H1 (cell line): ENCODE measurements around the gene ICAM2. TPM values are rescaled to one million over a fixed set of nuclear protein-coding genes. Genes with fewer than 3 reads are reported as not detected.

Experiments
- CTCF ChIA-PET: fragments of 300-600 bp; sonication (Branson Sonifier 250); formaldehyde crosslinking; loops from one replicate; lab custom pipeline; 2021; ENCODE audit not compliant: partially characterized antibody; lab: Charles Lee
- POLR2A ChIA-PET: fragments of 300-600 bp; sonication (Branson Sonifier 250); formaldehyde crosslinking; loops from one replicate; lab custom pipeline; 2021; ENCODE audit warnings: inconsistent platforms; ENCODE audit not compliant: partially characterized antibody; lab: Charles Lee
- DNase-seq, 2 experiments: peaks; one replicate each; pipeline versions ENCODE4 v3.0.0 to v3.0.0-alpha.2; 2010 to 2022; ENCODE audit warnings: low spot score in 2 of 2, low read depth in 1 of 2, mixed read lengths in 1 of 2
- FAIRE-seq: peaks from 2 replicates; lab custom pipeline; 2011; peaks lifted over from hg19 to GRCh38; lab: Jason Lieb, UNC
- H2AFZ ChIP-seq: 2 replicates; pipeline ENCODE4 v1.8.1; 2012; ENCODE audit warnings: low read length, inconsistent platforms
- H2AK5ac ChIP-seq: 2 replicates; pipeline ENCODE4 v1.6.1; 2013; ENCODE audit warnings: low read depth, low read length
- H2BK120ac ChIP-seq: replicated peaks from 2 replicates; pipeline ENCODE3; 2013; ENCODE audit warnings: low read depth, low read length, inconsistent platforms
- H2BK12ac ChIP-seq: 2 replicates; pipeline ENCODE4 v1.6.1; 2013; ENCODE audit warnings: low read depth, low read length
- H2BK15ac ChIP-seq: 2 replicates; pipeline ENCODE4 v1.6.1; 2013; ENCODE audit warnings: low read length
- H2BK20ac ChIP-seq: 2 replicates; pipeline ENCODE4 v1.6.1; 2013; ENCODE audit warnings: low read length
- H2BK5ac ChIP-seq: 2 replicates; pipeline ENCODE4 v1.6.1; 2013; ENCODE audit warnings: low read depth, low read length
- H3K14ac ChIP-seq: 2 replicates; pipeline ENCODE4 v1.6.1; 2013; ENCODE audit warnings: inconsistent platforms; ENCODE audit not compliant: insufficient read length
- H3K18ac ChIP-seq: 2 replicates; pipeline ENCODE4 v1.6.1; 2013; ENCODE audit warnings: low read length; ENCODE audit errors: extremely low read depth
- H3K23ac ChIP-seq: 2 replicates; pipeline ENCODE4 v1.6.1; 2013; ENCODE audit warnings: inconsistent platforms; ENCODE audit not compliant: insufficient read length
- H3K23me2 ChIP-seq: 2 replicates; pipeline ENCODE4 v1.6.1; 2013; ENCODE audit warnings: low read depth, low read length
- H3K27ac ChIP-seq: 2 replicates; pipeline ENCODE4 v1.6.1; 2011; ENCODE audit warnings: low read depth, low read length, inconsistent platforms
- H3K27me3 ChIP-seq, 4 experiments: replicated peaks in 1 of 4; 1 replicate in 1 of 4; 2 replicates in 3 of 4; pipeline versions ENCODE4 v1.6.1 to v1.8.1; 2011 to 2013; ENCODE audit warnings: low read length in 3 of 4, mild to moderate bottlenecking in 3 of 4, inconsistent platforms in 2 of 4, mixed read lengths in 2 of 4, moderate library complexity in 1 of 4; ENCODE audit not compliant: control insufficient read depth in 3 of 4, insufficient read depth in 3 of 4; ENCODE audit errors: extremely low read depth in 1 of 4
- H3K36me3 ChIP-seq, 4 experiments: 2 replicates each; pipeline versions ENCODE4 v1.6.1 to v1.8.1; 2011 to 2013; ENCODE audit warnings: mild to moderate bottlenecking in 4 of 4, low read length in 3 of 4, moderate library complexity in 2 of 4, control low read depth in 1 of 4, inconsistent platforms in 1 of 4; ENCODE audit not compliant: insufficient read depth in 4 of 4, control insufficient read depth in 2 of 4
- H3K4ac ChIP-seq: replicated peaks from 2 replicates; pipeline ENCODE3; 2013; ENCODE audit warnings: low read length, low read depth, mixed read lengths, inconsistent platforms; ENCODE audit not compliant: insufficient read length
- H3K4me1 ChIP-seq, 4 experiments: replicated peaks in 1 of 4; 1 replicate in 1 of 4; 2 replicates in 3 of 4; pipeline versions ENCODE4 v1.6.1 to v1.8.1; 2011 to 2013; ENCODE audit warnings: low read length in 3 of 4, inconsistent platforms in 2 of 4, mixed read lengths in 1 of 4; ENCODE audit not compliant: insufficient read depth in 4 of 4, control insufficient read depth in 3 of 4
- H3K4me2 ChIP-seq, 2 experiments: 2 replicates each; pipeline versions ENCODE4 v1.6.1 to v1.8.1; 2011 to 2013; ENCODE audit warnings: low read depth in 2 of 2, low read length in 2 of 2, control low read depth in 1 of 2, inconsistent platforms in 1 of 2, mild to moderate bottlenecking in 1 of 2; ENCODE audit not compliant: insufficient read depth in 1 of 2
- H3K4me3 ChIP-seq, 4 experiments: fragments of 200-600, 300-600 bp in 1 of 4; sonication (generic), shearing (Covaris generic), sonication (Bioruptor Twin) in 1 of 4; 2 replicates each; pipeline versions ENCODE4 v1.5.1 to v1.8.1; 2011 to 2016; ENCODE audit warnings: low read length in 4 of 4, low read depth in 3 of 4, control low read depth in 2 of 4, inconsistent platforms in 2 of 4, mild to moderate bottlenecking in 2 of 4, mixed read lengths in 1 of 4, moderate library complexity in 1 of 4; ENCODE audit not compliant: insufficient read depth in 2 of 4; ENCODE audit errors: extremely low read depth in 1 of 4
- H3K56ac ChIP-seq: replicated peaks from 2 replicates; pipeline ENCODE3; 2013; ENCODE audit warnings: low read depth, mild to moderate bottlenecking, mixed read lengths, low read length, inconsistent platforms; ENCODE audit not compliant: insufficient read length
- H3K79me1 ChIP-seq: 2 replicates; pipeline ENCODE4 v1.6.1; 2013; ENCODE audit warnings: low read depth, low read length, control low read depth
- H3K79me2 ChIP-seq, 2 experiments: 2 replicates each; pipeline versions ENCODE4 v1.6.1 to v1.8.1; 2012 to 2013; ENCODE audit warnings: low read length in 2 of 2, mild to moderate bottlenecking in 2 of 2, inconsistent platforms in 1 of 2; ENCODE audit not compliant: insufficient read depth in 2 of 2, control insufficient read depth in 1 of 2
- H3K9ac ChIP-seq, 4 experiments: replicated peaks in 1 of 4; 1 replicate in 1 of 4; 2 replicates in 3 of 4; pipeline versions ENCODE4 v1.6.1 to v1.8.1; 2011 to 2013; ENCODE audit warnings: low read depth in 3 of 4, low read length in 3 of 4, control low read depth in 2 of 4, mild to moderate bottlenecking in 2 of 4, moderate library complexity in 2 of 4, inconsistent platforms in 1 of 4; ENCODE audit errors: extremely low read depth in 1 of 4
- H3K9me3 ChIP-seq, 2 experiments: 2 replicates each; pipeline versions ENCODE4 v1.6.1 to v1.8.1; 2012 to 2013; ENCODE audit warnings: mild to moderate bottlenecking in 2 of 2, moderate library complexity in 2 of 2, control low read depth in 1 of 2, inconsistent platforms in 1 of 2, low read depth in 1 of 2, low read length in 1 of 2, mixed read lengths in 1 of 2; ENCODE audit not compliant: insufficient read depth in 2 of 2
- H4K20me1 ChIP-seq, 2 experiments: replicated peaks in 1 of 2; 2 replicates each; pipeline versions ENCODE3 to v1.8.1; 2011 to 2013; ENCODE audit warnings: inconsistent platforms in 2 of 2, low read length in 2 of 2, mild to moderate bottlenecking in 1 of 2; ENCODE audit not compliant: insufficient read depth in 2 of 2, control insufficient read depth in 1 of 2
- H4K5ac ChIP-seq: 2 replicates; pipeline ENCODE4 v1.6.1; 2013; ENCODE audit warnings: low read length, low read depth, mixed read lengths, inconsistent platforms; ENCODE audit not compliant: insufficient read length
- H4K8ac ChIP-seq: 2 replicates; pipeline ENCODE4 v1.8.0; 2013; ENCODE audit warnings: mild to moderate bottlenecking, moderate library complexity, low read length, inconsistent platforms; ENCODE audit not compliant: insufficient read depth; ENCODE audit errors: extremely low read depth
- H4K91ac ChIP-seq: replicated peaks from 2 replicates; pipeline ENCODE3; 2013; ENCODE audit warnings: low read length, mixed read lengths, inconsistent platforms; ENCODE audit not compliant: insufficient read length
- CBX8 ChIP-seq: fragments of 300-800, 300-1000 bp; sonication (generic); IDR thresholded peaks from 2 replicates; pipeline ENCODE4 v1.7.1; 2016; ENCODE audit warnings: low read depth, low read length, borderline replicate concordance
- GTF2F1 ChIP-seq: IDR thresholded peaks from 2 replicates; pipeline ENCODE4 v1.6.1; 2012; ENCODE audit warnings: low read depth, low read length, improper control_type of control experiment, borderline replicate concordance
- YY1 ChIP-seq: IDR thresholded peaks from 2 replicates; pipeline ENCODE4 v1.6.1; 2011; ENCODE audit warnings: low read depth, mild to moderate bottlenecking, low read length
- WGBS, 2 experiments: shearing (Covaris generic) in 1 of 2; methylation state at CpG; one replicate each; pipeline versions ENCODE4 v1.1.6 to v1.1.7; 2013 to 2015; ENCODE audit warnings: low lambda C conversion rate in 2 of 2, mixed read lengths in 2 of 2, inconsistent platforms in 1 of 2, low coverage in 1 of 2, missing lambda C conversion rate in 1 of 2; ENCODE audit not compliant: insufficient replicate concordance in 2 of 2, insufficient coverage in 1 of 2, insufficient read length in 1 of 2; ENCODE audit errors: extremely low coverage in 1 of 2, missing lambda C conversion rate in 1 of 2; 5-methylcytosine and 5-hydroxymethylcytosine counted together
- polyA plus RNA-seq, 7 experiments: library from polyadenylated mRNA; depleted of rRNA in 3 of 7; stranded (reverse) in 5 of 7; unstranded in 2 of 7; fragments of >200 nt in 5 of 7; fragments of 200-250 nt in 2 of 7; gene quantifications; 1 replicate in 5 of 7; 2 replicates in 1 of 7; 4 replicates in 1 of 7; pipeline versions ENCODE4 v1.2.1 to v1.2.3, GENCODE V29; 2011 to 2013; ENCODE audit warnings: missing spikeins in 2 of 7, mixed read lengths in 2 of 7
- total RNA-seq: library from RNA; stranded (reverse); fragmentation: NEBNext Ultra II Directional; extraction: Animal tissue kit (Norgen Biotek cat#: 25700); gene quantifications from 2 replicates; pipeline ENCODE4 v1.2.1, GENCODE V29; 2021

Gene ICAM2
- total and polyA plus RNA-seq, 2 of the 8 experiments (the other 6 are each of a cell fraction or from before 2014, with no cell fraction given): 0.45 to 0.63 TPM

- no peak overlapping the region for H3K4ac ChIP-seq
- no peaks in the 10 kb centered on the region for H3K79me1 ChIP-seq
- H2BK12ac ChIP-seq: peak overlapping the region; percentile 77; the same call in 1 of the 2 replicates
- H2BK15ac ChIP-seq: peak overlapping the region; percentile 13; the same call in 1 of the 2 replicates
- H2AFZ ChIP-seq: no peak overlapping the region
- peaks cover 3 to 14% (median 6%) of the 10 kb centered on the region in 4 experiments for H3K4me1 ChIP-seq
- no peaks in the 10 kb centered on the region for H3K36me3 ChIP-seq
- ChIA-PET CTCF (interaction anchor here (0.6 to 2.7 kb wide), 11 partner anchors 10 to 118 kb away, joined by 3 to 24 read pairs (median 4); partner anchors contain the start of genes CSHL1, GH2 and ICAM2), POLR2A (interaction anchor here (1.2 kb wide), 1 partner anchor 146 kb away, joined by 5 read pairs; no protein-coding TSS in a partner anchor)
- DNase-seq (no peak), FAIRE-seq (no peak)
- peak overlapping the region in 1 of 2 experiments; percentile 87; a peak in 1 of 4 replicates for H3K4me2 ChIP-seq
- H2BK20ac ChIP-seq: peak overlapping the region; percentile 17; the same call in 1 of the 2 replicates
- H3K9ac ChIP-seq: 0 out of 7 replicates have a peak overlapping the region, but pooled peaks of 1 of the 4 experiments have one; percentile 27
- H3K27me3 ChIP-seq: peaks cover 0 to 28% (median 16%) of the 10 kb centered on the region in 4 experiments; a peak in 5 of 7 replicates
- TF ChIP-seq CBX8 (no peak), GTF2F1 (no peak), YY1 (no peak)
- H4K20me1 ChIP-seq: peaks cover 0 to 5% of the 10 kb centered on the region in 2 experiments
- H4K5ac ChIP-seq: no peak overlapping the region
- no peak overlapping the region for H3K4me3 ChIP-seq
- no peak overlapping the region for H3K27ac ChIP-seq
- 85% methylated on average over 21 of the region's 25 CpGs; no CpG with 5 or more reads in 1 of the 2 experiments for WGBS, 2 experiments
- no peak overlapping the region for H4K91ac ChIP-seq
- no peak overlapping the region for H3K18ac ChIP-seq
- no peak overlapping the region; the same call in 1 of the 2 replicates for H2BK5ac ChIP-seq
- H2AK5ac ChIP-seq: peak overlapping the region; percentile 93
- no peak overlapping the region for H3K23ac ChIP-seq
- no peak overlapping the region for H3K14ac ChIP-seq
- no peaks in the 10 kb centered on the region for H3K79me2 ChIP-seq
- H2BK120ac ChIP-seq: no peak overlapping the region
- no peak overlapping the region for H3K56ac ChIP-seq
- no peaks in the 10 kb centered on the region for H3K9me3 ChIP-seq
- H3K23me2 ChIP-seq: peaks cover 12% of the 10 kb centered on the region; the same call in 1 of the 2 replicates
- H4K8ac ChIP-seq: no peak overlapping the region
Measured at GRCh38 chr17:63999680-64000531, 20.5 kb downstream of the ICAM2 start.
